ENCODE results near the gene PDCD11.

DNA sequence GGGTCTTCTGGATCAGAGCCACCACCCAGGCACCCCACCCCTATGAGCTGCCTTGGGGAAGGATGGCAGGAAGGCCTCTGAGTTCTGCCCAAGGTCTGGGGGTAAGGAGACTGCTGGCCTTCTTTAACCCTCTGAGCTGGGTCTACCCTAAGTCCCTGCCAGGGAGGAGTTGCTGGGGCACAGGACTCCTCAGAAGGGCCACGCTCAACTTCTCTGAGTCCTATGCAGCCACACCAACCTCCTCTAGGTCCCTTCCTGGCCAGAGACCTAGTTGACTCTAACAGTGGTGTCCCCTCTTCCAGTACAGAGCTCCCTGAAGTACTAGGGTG is 94.5 kb downstream of the PDCD11 start:
- TF ChIP-seq, protein P1, sequence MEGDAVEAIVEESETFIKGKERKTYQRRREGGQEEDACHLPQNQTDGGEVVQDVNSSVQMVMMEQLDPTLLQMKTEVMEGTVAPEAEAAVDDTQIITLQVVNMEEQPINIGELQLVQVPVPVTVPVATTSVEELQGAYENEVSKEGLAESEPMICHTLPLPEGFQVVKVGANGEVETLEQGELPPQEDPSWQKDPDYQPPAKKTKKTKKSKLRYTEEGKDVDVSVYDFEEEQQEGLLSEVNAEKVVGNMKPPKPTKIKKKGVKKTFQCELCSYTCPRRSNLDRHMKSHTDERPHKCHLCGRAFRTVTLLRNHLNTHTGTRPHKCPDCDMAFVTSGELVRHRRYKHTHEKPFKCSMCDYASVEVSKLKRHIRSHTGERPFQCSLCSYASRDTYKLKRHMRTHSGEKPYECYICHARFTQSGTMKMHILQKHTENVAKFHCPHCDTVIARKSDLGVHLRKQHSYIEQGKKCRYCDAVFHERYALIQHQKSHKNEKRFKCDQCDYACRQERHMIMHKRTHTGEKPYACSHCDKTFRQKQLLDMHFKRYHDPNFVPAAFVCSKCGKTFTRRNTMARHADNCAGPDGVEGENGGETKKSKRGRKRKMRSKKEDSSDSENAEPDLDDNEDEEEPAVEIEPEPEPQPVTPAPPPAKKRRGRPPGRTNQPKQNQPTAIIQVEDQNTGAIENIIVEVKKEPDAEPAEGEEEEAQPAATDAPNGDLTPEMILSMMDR (IDR thresholded peaks at IDR 0.05), result no peak
- no peak for TF ChIP-seq JUNB (IDR thresholded peaks at IDR 0.05)
- no peak for TF ChIP-seq JUN (IDR thresholded peaks at IDR 0.05)
- TF ChIP-seq RCOR1 (IDR thresholded peaks at IDR 0.05; ENCODE audit: low read depth, low read length), result no peak
- TF ChIP-seq POLR2A (IDR thresholded peaks at IDR 0.05; ENCODE audit: low read length), result no peak
- TF ChIP-seq, protein P2, sequence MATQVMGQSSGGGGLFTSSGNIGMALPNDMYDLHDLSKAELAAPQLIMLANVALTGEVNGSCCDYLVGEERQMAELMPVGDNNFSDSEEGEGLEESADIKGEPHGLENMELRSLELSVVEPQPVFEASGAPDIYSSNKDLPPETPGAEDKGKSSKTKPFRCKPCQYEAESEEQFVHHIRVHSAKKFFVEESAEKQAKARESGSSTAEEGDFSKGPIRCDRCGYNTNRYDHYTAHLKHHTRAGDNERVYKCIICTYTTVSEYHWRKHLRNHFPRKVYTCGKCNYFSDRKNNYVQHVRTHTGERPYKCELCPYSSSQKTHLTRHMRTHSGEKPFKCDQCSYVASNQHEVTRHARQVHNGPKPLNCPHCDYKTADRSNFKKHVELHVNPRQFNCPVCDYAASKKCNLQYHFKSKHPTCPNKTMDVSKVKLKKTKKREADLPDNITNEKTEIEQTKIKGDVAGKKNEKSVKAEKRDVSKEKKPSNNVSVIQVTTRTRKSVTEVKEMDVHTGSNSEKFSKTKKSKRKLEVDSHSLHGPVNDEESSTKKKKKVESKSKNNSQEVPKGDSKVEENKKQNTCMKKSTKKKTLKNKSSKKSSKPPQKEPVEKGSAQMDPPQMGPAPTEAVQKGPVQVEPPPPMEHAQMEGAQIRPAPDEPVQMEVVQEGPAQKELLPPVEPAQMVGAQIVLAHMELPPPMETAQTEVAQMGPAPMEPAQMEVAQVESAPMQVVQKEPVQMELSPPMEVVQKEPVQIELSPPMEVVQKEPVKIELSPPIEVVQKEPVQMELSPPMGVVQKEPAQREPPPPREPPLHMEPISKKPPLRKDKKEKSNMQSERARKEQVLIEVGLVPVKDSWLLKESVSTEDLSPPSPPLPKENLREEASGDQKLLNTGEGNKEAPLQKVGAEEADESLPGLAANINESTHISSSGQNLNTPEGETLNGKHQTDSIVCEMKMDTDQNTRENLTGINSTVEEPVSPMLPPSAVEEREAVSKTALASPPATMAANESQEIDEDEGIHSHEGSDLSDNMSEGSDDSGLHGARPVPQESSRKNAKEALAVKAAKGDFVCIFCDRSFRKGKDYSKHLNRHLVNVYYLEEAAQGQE (IDR thresholded peaks at IDR 0.05), result no peak
- no peak for TF ChIP-seq ZFP36 (IDR thresholded peaks at IDR 0.05; ENCODE audit: borderline replicate concordance, partially characterized antibody)
